ENCODE data around the gene PAPPA.

PAPPA gene

DNA sequence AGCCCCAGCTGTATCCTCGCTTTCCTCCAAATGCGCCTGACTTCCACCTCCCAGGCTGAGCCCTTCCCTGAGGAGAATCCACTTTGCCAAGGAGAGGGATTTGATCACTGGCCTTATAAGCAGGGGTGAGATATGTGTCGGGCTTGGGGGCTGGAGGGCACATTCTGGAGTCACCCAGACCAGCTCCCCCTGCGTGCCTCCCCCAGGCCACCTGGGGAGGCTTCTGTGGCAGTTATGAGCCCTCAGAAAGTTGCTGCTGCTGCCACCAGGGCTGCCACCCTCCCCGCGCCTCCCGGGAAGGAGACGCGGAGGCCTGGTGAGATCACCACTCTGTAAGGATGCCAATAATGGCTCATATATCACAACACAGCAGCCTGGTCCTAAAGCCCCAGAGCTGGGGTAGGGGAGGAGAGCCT, 211.5 kb downstream of the PAPPA start:
- H3K4me3 ChIP-seq = no peak overlapping the region
- no peaks in the 10 kb centered on the region for H3K9me3 ChIP-seq (ENCODE audit: low read depth, low read length)
- TF ChIP-seq FOXP2 (optimal IDR thresholded peaks at IDR 0.05; ENCODE audit: control extremely low read depth, extremely low read length, insufficient read depth) = no peak
- TF ChIP-seq POLR2AphosphoS5 (IDR thresholded peaks at IDR 0.05; ENCODE audit: borderline replicate concordance, low read depth, low read length) = no peak
- no peak for TF ChIP-seq EZH2 (IDR thresholded peaks at IDR 0.05)
- H3K9ac ChIP-seq (ENCODE audit: insufficient read length) = no peak overlapping the region
- peaks cover 100% of the 10 kb centered on the region for H3K36me3 ChIP-seq (ENCODE audit: insufficient read depth, low read length)
- peak; percentile 6 for DNase-seq (ENCODE audit: low read depth, low spot score)
- peak overlapping the region; percentile 69 for H3K27ac ChIP-seq

DNA sequence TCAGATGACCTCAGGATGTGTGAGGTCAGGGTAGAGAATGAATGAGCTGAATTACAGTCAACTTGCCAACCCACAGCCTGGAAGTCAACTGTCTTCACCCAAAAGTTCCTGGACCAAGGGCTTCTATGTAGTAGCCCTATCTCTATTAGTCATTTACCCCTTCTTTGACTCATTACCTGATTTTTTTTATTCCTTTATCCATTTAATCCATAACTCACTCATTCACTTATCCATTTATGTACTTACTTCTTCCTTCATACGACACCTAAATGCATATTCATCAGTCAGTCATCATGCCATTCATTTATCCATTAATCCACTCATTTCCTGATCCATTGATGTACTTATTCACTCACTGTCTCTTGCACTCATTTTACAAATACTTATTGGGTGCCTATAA, 212.7 kb downstream of the PAPPA start:
- H3K4me3 ChIP-seq = no peak overlapping the region
- no peak overlapping the region for H3K27ac ChIP-seq
- TF ChIP-seq EZH2 (IDR thresholded peaks at IDR 0.05) = no peak
- no peak for TF ChIP-seq POLR2AphosphoS5 (IDR thresholded peaks at IDR 0.05; ENCODE audit: borderline replicate concordance, low read depth, low read length)
- no peak for TF ChIP-seq FOXP2 (optimal IDR thresholded peaks at IDR 0.05; ENCODE audit: control extremely low read depth, extremely low read length, insufficient read depth)
- no peak for DNase-seq (ENCODE audit: low read depth, low spot score)
- H3K9ac ChIP-seq (ENCODE audit: insufficient read length) = no peak overlapping the region
- peaks cover 100% of the 10 kb centered on the region for H3K36me3 ChIP-seq (ENCODE audit: insufficient read depth, low read length)
- no peaks in the 10 kb centered on the region for H3K9me3 ChIP-seq (ENCODE audit: low read depth, low read length)

DNA sequence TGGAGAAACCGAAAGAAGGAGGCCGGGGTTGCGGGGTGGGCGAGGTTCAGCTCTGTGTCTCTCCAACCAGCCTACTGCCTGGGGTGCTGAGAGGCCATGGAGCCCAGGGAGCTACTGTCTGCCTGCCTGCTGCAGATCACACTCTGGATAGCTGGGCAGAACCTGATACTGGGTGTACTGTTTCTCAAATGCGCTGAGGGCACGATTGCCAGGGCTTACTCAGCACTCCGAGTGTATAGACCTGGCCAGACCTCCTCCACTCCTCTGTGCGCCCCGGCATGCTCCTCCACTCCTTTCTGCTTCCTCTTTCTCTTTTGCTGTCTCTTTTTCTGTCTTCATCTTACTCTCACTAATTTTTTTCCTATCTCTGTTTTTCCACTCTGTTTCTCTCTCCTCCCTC, 215.1 kb downstream of the PAPPA start:
- Histone ChIP-seq H3K36me3 (ENCODE audit: insufficient read depth, low read length) (peaks cover 98% of the 10 kb centered on the region), H3K9ac (ENCODE audit: insufficient read length) (no peak overlapping the region), H3K4me3 (no peak overlapping the region), H3K27ac (peak overlapping the region; percentile 53; the same call in 1 of the 2 replicates), H3K9me3 (ENCODE audit: low read depth, low read length) (no peaks in the 10 kb centered on the region)
- TF ChIP-seq FOXP2 (optimal IDR thresholded peaks at IDR 0.05; ENCODE audit: control extremely low read depth, extremely low read length, insufficient read depth) (no peak), POLR2AphosphoS5 (IDR thresholded peaks at IDR 0.05; ENCODE audit: borderline replicate concordance, low read depth, low read length) (no peak), EZH2 (IDR thresholded peaks at IDR 0.05) (no peak)
- DNase-seq (ENCODE audit: low read depth, low spot score) = no peak

DNA sequence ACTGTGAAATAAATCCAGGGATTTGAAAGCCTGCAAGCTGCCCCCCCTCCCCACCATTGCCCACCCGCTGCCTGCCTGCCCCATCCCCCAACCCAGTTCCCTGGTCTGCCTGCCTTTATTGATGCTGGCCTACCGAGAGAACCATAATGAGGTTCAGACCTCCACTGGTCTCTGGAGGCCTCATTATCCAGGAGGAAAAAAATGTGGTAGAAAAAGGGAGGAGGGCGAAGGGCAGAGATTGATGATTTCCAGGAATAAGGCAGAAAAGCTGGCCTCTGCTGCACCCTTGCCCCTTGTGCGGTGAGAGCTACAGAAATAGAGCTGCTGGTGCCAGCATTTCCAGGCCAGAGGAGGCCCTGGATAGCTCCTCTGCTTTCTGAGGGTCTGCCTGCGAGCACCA, 216.1 kb downstream of the PAPPA start:
- Histone ChIP-seq H3K27ac (peak overlapping the region; percentile 14; the same call in 1 of the 2 replicates), H3K36me3 (ENCODE audit: insufficient read depth, low read length) (peaks cover 98% of the 10 kb centered on the region), H3K9ac (ENCODE audit: insufficient read length) (no peak overlapping the region), H3K4me3 (no peak overlapping the region), H3K9me3 (ENCODE audit: low read depth, low read length) (no peaks in the 10 kb centered on the region)
- no peak for TF ChIP-seq FOXP2 (optimal IDR thresholded peaks at IDR 0.05; ENCODE audit: control extremely low read depth, extremely low read length, insufficient read depth)
- no peak for TF ChIP-seq EZH2 (IDR thresholded peaks at IDR 0.05)
- no peak for TF ChIP-seq POLR2AphosphoS5 (IDR thresholded peaks at IDR 0.05; ENCODE audit: borderline replicate concordance, low read depth, low read length)
- no peak for DNase-seq (ENCODE audit: low read depth, low spot score)

DNA sequence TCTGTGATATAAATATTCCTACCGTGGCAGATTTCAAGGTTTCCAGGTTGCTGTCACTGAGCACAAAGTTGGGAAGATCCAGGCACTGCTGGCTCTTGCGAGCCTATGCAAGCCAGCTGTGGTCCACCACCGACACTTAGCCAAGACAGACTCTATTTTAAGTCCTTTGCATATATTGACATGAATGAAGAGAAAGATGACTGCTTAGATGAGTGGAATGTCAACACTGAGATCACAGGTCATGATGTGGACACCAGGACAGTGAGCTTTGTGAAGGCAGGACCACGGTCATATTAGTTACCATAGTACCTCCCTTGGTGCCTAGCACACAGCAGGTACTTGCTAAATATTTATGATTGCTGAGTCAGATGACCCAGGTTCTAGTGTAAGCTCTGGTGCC, 217.0 kb downstream of the PAPPA start:
- H3K36me3 ChIP-seq (ENCODE audit: insufficient read depth, low read length) = peaks cover 98% of the 10 kb centered on the region
- H3K27ac ChIP-seq = no peak overlapping the region
- no peaks in the 10 kb centered on the region for H3K9me3 ChIP-seq (ENCODE audit: low read depth, low read length)
- H3K4me3 ChIP-seq = no peak overlapping the region
- no peak for DNase-seq (ENCODE audit: low read depth, low spot score)
- TF ChIP-seq EZH2 (IDR thresholded peaks at IDR 0.05) = no peak
- no peak for TF ChIP-seq POLR2AphosphoS5 (IDR thresholded peaks at IDR 0.05; ENCODE audit: borderline replicate concordance, low read depth, low read length)
- TF ChIP-seq FOXP2 (optimal IDR thresholded peaks at IDR 0.05; ENCODE audit: control extremely low read depth, extremely low read length, insufficient read depth) = no peak
- no peak overlapping the region for H3K9ac ChIP-seq (ENCODE audit: insufficient read length)

DNA sequence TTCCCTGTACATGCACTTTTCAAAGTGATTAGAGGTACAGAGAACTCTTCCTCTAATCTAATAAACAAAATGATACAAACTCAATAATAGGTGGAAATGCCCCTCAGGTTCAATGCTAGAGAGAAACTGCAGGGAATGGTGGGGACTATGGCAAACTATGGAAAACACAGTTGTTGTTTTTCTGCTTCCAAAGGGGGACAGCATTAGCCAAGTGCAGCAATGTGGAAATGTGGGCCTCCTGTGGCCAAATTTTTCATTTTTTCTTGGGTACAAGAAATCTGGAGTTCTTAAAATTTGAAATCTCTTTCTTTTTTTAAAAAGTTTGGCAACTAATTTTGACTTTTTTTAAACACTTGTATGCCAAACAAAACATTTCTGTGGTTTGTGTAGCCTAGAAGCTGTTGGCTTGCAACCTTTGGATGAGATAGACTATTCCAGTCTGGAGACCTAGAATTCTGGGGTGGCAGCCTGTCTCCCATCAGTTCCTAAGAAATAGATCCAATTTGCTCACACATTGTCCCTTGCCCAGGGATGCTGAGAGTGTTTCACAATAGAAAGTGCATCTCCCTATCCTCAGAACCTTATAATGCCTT, 218.6 kb downstream of the PAPPA start:
- H3K27ac ChIP-seq = peak overlapping the region; percentile 42
- no peak overlapping the region for H3K9ac ChIP-seq (ENCODE audit: insufficient read length)
- peaks cover 97% of the 10 kb centered on the region for H3K36me3 ChIP-seq (ENCODE audit: insufficient read depth, low read length)
- TF ChIP-seq FOXP2 (optimal IDR thresholded peaks at IDR 0.05; ENCODE audit: control extremely low read depth, extremely low read length, insufficient read depth) (no peak), POLR2AphosphoS5 (IDR thresholded peaks at IDR 0.05; ENCODE audit: borderline replicate concordance, low read depth, low read length) (no peak), EZH2 (IDR thresholded peaks at IDR 0.05) (no peak)
- no peaks in the 10 kb centered on the region for H3K9me3 ChIP-seq (ENCODE audit: low read depth, low read length)
- no peak overlapping the region for H3K4me3 ChIP-seq
- no peak for DNase-seq (ENCODE audit: low read depth, low spot score)

DNA sequence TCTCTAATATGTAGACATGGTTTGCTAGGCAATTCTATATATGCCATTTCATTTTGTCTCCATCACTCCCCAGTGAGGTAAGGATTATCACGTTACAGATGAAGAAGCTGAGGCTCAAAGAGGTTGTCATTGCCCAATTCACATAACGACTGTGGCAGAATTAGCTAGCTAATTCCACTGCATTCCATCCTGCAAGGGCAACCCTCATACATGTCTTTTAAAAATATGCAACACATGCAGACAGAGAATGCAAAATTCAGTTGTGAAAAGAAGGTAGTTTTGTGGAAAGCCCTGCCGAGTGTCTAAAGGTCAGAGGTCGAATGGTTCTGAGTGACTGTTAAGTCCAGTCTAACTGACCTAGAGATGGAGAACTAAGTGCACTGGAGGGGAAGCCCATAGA, 219.2 kb downstream of the PAPPA start:
- TF ChIP-seq FOXP2 (optimal IDR thresholded peaks at IDR 0.05; ENCODE audit: control extremely low read depth, extremely low read length, insufficient read depth) = no peak
- TF ChIP-seq EZH2 (IDR thresholded peaks at IDR 0.05) = no peak
- no peak for TF ChIP-seq POLR2AphosphoS5 (IDR thresholded peaks at IDR 0.05; ENCODE audit: borderline replicate concordance, low read depth, low read length)
- DNase-seq (ENCODE audit: low read depth, low spot score) = no peak

DNA sequence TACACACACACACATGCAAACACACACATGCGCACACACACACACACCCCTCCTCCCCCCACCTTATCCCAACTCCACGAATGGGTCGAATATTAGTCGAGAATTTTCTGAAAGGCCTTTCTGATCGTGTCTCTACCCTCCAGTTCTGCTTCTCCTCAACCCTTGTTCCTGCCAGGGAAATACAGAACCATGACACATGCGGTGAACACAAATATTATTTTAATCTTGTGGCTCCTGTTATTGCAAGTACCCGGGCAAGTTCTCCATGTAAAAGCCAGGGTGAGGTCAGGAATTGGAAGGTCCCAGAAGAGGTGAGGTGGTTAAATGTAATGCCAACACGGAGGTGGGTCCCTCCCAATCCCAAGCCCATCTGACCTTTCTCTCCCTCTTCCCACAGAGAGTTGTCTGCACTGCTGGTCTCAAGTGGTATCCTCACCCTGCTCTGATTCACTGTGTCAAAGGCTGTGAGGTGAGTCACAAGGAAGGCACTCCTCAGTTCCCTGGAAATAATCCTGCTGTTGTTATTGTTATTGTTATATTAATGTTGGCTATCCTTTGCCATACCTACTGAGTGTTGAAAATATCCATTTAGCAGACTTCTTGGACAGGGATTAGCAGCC, 223.7 kb downstream of the PAPPA start:
- no peak overlapping the region for H3K27ac ChIP-seq
- H3K9me3 ChIP-seq (ENCODE audit: low read depth, low read length) = no peaks in the 10 kb centered on the region
- H3K9ac ChIP-seq (ENCODE audit: insufficient read length) = no peak overlapping the region
- no peak overlapping the region for H3K4me3 ChIP-seq
- TF ChIP-seq POLR2AphosphoS5 (IDR thresholded peaks at IDR 0.05; ENCODE audit: borderline replicate concordance, low read depth, low read length) (no peak), EZH2 (IDR thresholded peaks at IDR 0.05) (no peak), FOXP2 (optimal IDR thresholded peaks at IDR 0.05; ENCODE audit: control extremely low read depth, extremely low read length, insufficient read depth) (no peak)
- DNase-seq (ENCODE audit: low read depth, low spot score) = no peak
- peaks cover 98% of the 10 kb centered on the region for H3K36me3 ChIP-seq (ENCODE audit: insufficient read depth, low read length)

More for the DNA sequence above, 219.2 kb downstream of the PAPPA start:
- Histone ChIP-seq H3K4me3 (no peak overlapping the region), H3K36me3 (ENCODE audit: insufficient read depth, low read length) (peaks cover 97% of the 10 kb centered on the region), H3K9me3 (ENCODE audit: low read depth, low read length) (no peaks in the 10 kb centered on the region), H3K27ac (no peak overlapping the region), H3K9ac (ENCODE audit: insufficient read length) (no peak overlapping the region)
